ENCODE data around the gene ZFYVE28.

DNA sequence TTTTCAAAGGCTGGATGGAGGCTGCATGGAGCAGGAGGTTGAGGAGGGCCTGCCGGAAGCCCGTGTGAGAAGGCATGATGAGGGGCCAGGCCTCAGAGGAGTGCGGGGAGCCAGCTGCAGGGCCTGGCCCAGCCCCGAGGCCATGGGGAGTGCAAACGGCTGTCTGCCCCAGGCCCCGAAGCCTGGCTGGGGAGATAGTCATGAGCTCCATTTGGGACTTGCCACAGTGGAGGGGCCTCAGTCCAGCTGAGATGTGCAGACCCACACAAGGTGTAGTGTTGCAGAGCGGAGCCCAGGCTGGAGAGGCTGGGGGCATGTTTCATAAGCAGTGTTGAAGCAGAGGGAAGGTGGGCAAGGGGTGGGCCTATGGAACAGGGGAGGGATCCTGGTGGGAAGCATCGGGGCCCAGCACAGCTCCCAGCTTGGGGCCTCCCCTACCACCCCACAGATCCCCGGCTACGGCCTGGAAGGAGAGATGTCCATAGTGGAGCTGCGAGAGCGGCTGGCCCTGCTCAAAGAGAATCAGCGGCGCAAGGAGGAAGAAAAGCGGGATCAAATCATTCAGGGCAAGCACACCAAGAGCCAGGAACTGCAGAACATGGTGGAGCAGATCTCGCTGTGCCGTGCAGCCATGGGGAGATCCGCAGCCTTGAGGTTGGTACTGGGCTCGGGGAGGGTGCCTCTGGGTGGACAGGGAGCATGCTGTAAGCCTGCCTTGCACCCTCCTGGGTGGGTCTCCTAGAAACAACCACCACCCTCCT, 41.3 kb upstream of the ZFYVE28 start:
- TF ChIP-seq POLR2A (IDR thresholded peaks at IDR 0.05) = no peak
- TF ChIP-seq, protein P1, sequence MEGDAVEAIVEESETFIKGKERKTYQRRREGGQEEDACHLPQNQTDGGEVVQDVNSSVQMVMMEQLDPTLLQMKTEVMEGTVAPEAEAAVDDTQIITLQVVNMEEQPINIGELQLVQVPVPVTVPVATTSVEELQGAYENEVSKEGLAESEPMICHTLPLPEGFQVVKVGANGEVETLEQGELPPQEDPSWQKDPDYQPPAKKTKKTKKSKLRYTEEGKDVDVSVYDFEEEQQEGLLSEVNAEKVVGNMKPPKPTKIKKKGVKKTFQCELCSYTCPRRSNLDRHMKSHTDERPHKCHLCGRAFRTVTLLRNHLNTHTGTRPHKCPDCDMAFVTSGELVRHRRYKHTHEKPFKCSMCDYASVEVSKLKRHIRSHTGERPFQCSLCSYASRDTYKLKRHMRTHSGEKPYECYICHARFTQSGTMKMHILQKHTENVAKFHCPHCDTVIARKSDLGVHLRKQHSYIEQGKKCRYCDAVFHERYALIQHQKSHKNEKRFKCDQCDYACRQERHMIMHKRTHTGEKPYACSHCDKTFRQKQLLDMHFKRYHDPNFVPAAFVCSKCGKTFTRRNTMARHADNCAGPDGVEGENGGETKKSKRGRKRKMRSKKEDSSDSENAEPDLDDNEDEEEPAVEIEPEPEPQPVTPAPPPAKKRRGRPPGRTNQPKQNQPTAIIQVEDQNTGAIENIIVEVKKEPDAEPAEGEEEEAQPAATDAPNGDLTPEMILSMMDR (IDR thresholded peaks at IDR 0.05) = no peak

Measured in adrenal gland (tissue), 5 donors.